Activated CD4-positive, alpha-beta T cell treated with anti-CD3 and anti-CD28 coated beads, Interleukin-2, amount 50 U/mL, for 16 hours (primary cell): ENCODE results near the gene KLF14.
"Not testable (repeated sequence)": the region's sequence is repeated elsewhere in the genome, so short reads cannot be mapped to it uniquely, and the experiment has no call there.

ENCODE experiments used
- DNase-seq: peaks from one replicate; pipeline ENCODE4 v3.0.0-alpha.2; 2020

The KLF14 gene

DNA sequence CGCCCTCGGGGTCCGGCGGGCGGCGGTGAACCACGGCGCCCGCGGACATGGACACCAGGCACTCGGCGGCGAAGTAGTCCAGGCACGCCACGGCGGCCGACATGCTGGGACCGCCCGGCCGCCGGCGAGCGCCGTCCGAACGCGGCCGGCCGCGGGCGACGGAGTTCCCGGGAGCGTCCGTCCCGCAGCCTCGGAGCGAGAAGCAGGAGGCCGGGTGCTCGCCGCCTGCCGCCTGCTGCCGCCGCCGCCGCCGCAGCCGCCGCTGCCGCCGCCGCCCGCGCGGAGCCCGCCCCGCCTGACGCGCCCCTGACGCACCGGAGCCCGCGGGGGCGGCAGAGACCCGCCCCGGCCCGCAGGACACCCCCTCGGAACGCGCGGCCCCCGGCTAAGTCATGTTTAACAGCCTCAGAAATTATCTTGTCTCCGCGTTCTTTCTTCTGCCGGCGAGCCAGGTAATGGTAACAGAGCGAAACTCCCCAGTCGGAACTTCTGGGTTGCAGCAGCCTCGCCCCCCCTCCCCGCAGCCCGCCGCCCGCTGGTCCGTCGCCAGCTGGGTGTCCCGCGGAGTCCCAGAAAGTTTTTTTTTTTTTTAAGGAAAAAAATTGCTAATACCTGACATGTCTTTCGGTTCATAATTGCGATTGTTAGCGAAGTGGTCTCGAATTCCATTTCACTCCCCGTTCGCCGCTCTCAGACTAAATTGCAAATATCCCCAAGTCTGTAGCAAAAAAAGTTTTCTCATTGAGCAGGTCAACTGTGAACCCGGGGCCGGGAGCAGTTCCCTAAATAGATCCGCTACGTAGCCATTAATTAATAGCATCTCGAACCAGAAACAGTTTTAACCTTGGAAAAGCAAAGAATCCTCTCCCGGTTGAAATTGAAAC is at the start of gene KLF14:
Gene KLF14 (minus strand): TSS at position 277 of the 884 bp plus-strand sequence. CDS start 174 bp downstream, at position 103.
- DNase-seq, result no peak

DNA sequence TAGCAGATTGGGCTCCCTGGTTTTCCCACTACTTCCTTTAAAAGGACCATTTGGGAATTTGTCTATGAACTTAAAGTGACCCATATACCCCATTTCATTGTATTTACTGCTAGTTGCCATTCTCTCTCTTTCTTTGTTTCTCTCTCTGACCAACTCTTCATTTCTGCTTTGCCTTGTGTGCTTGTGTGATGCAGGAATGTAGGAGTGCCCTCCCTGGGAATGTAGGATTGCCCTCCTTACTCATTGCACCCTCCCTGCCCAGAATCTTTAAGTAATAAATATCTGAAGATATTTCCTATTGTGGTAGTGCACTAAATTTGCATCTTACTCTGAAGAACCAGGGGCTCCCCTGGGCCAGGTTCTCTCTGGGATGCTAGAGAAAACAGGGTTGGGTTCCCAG is 47.3 kb upstream of the KLF14 start:
- no peak for DNase-seq

DNA sequence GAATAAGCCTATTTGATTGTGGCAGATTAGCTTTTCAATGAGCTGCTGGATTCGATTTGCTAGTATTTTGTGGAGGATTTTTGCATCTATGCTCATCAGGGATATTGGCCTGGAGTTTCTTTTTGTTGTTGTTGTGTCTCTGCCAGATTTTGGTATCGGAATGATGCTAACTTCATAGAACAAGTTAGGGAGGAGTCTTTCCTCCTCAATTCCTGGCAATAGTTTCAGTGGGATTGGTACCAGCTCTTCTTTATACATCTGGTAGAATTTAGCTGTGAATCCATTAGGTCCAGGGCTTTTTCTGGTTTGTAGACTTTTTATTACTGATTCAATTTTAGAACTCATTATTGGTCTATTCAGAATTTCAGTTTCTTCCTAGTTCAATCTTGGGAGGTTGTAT is 43.4 kb upstream of the KLF14 start:
- DNase-seq, result no peak

DNA sequence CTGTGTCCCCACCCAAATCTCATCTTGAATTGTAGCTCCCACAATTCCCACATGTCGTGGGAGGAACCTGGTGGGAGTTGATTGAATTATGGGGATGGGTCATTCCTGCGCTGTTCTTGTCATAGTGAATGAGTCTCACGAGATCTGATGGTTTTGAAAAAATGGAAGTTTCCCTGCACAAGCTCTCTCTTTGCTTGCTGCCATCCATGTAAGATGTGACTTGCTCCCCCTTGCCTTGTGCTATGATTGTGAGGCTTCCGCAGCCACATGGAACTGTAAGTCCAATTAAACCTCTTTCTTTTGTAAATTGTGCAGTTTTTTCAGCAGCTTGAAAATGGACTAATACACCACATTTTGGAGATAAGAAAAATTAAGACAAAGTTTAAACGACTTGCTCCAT is 38.4 kb upstream of the KLF14 start:
- not testable (repeated sequence) for DNase-seq

DNA sequence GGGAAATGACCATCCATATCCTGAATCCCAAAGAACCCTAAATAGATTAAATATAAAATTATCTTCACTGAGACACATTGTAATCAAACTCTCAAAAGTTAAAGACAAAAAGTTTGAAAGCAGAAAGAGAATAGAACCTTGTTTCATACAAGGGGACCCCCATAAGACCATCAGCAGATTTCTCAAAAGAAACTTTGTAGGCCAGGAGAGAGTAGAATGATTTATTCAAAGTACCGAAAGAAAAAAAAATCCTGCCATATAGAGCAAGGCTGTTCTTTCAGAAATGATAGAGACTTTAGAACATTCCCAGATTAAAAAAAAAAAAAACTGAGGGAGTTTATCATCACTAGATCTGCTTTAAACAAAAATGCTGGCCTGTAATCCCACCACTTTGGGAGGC is 34.8 kb upstream of the KLF14 start:
- no peak for DNase-seq

DNA sequence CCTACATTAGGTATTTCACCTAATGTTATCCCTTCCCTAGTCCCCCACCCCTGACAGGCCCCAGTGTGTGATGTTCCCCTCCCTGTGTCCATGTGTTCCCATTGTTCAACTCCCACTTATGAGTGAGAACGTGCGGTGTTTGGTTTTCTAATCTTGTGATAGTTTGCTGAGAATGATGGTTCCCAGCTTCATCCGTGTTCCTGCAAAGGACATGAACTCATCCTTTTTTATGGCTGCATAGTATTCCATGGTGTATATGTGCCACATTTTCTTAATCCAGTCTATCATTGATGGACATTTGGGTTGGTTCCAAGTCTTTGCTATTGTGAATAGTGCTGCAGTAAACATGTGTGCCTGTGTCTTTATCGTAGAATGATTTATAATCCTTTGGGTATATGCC is 30.6 kb upstream of the KLF14 start:
- DNase-seq, result not testable (repeated sequence)

DNA sequence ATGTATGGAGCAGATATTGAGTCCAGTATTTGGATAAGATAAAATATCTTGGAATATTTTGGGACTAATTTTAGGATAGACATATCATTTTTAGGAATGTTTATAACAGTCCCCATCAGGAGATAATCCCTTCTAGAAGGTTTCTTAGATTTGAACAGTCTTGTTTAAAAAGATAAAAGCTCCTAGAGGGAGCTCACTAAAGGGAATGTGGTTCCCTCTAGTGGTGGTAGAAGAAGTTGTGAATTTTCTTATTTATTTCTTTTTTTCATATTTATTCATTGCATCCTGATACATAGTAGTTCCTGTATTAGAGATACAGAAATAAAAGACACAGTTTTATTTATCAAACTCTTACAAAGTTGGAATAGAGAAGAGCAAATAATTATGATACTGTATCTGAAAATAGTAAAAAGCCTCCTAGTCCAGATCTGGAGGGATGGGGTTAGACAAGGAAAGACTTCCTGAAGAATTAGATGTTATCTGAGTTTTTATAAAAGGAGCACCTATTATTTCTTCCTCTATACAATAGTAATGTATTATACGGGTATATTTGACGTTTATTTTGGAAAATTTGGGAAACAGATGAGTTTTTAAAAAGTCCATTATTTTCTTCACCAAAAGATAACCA is 24.5 kb upstream of the KLF14 start:
- DNase-seq, result peak; percentile 28

DNA sequence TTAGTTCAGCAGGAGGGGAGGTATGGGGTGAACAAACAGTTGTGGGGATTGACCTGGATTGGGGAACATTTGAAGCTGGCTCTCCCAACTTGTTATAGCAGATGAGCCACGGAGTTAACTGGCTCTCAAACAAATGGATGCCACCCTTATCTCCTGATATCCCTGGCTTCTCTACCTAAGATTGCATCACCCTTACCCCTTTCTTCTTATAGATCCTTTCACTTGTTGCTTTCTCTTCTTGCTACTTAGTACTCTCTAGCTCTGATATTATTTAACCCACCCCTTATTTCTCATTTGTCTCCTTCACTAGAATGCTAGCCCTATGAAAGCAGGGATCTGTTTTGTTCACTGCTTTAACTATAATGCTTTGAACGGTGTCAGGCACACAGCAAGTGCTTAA is 22.3 kb upstream of the KLF14 start:
- no peak for DNase-seq

DNA sequence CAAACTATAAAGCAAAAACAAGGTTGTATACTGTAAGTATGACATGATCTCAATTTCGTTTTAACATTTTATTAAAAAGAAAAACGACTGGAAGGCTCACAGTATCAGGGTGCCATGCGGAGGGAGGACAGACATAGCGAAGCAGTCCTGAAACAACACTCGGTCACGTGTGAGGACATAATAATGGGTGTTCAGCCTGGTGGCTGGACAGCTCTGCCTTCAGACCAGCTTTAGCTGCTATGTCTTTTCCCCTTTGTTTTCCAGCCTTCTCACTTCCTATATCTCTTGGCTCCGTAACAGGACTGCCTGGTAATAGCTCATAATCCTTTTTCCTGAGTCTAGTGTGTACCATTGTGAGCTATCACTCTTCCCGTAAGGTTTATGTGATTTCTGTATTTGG is 18.4 kb upstream of the KLF14 start:
- no peak for DNase-seq

DNA sequence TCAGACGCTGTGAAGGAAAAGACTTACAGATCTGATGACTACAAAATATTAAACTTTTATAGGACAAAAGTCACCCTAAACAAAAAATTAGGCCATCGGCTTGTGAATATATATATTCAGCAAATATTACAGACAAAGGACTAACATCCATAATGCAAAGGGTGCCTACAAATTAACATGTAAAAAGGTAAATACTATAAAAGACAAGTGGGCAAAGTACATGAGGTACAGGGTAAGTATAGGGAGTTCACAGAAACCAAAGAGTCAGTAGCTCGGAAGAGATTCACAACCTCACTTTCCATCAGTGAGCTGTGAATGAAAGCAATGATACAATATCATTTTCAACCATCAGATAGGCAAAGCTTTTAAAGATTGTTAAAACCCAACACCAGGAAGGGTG is 16.7 kb upstream of the KLF14 start:
- no peak for DNase-seq

DNA sequence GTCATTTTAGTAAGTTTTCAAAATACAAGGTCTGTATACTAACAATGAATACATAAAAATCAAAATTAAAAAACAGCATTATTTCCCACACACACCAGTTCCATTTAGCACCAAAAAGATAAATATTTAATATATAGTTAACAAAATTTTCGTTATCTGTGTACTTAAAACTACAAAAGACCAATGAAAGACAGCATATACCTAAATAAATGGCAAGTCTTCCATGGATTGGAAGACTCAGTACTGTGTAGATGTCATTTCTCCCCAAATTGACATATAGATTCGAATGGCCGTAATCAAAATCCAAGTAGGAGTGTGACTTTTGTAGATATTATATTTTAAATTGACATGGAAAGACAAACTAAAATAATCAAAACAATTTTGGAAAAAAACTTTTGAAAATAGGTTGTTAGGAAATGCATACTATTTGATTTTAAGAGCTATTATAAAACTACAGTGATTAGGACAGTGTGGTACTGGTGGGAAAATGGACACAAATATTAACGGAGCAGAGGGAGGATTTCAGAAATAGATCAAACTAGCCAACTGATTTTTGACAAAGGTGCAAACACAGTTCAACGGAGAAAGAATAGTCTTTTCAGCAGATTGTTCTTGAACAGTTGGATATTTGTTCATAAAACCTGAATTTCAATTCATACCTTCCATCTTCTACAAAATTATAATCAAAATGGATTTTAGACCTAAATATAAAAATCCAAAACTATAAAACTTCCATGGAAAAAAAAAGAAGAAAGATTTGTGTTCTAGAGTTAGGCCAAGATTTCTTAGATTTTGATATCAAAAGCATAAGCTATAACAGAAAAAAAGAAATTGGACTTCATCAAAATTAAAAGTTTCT is 14.8 kb upstream of the KLF14 start:
- no peak for DNase-seq

DNA sequence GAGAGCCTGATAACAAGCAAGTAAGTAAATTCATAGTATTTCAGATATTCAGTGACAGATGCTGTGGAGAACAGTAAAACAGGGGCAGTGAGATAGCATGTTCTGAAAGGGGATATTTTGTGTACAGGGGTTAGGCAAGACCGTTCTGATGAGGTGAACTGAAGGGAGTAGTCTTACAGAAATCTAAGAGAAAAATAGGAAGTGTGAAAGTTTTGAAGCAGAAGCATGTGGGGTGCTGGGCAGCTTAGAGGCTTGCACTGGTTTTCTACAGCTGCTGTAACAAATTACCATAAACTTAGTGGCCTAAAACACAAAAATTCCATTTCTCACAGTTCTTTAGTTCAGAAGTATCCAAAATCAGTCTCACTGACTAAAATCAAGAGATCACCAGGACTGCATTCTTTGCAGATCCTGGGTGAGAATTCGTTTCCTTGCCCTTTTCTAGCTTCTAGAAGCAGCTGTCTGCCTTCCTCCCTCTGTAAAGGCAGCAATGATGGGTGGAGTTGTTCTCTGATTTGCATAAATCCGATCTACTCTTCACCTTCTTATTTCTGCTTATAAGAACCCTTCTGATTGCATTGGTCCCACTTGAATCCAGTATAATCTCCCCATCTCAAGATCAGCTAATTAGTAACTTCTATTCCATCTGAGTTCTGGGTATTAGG is 7.5 kb upstream of the KLF14 start:
- DNase-seq, result no peak

DNA sequence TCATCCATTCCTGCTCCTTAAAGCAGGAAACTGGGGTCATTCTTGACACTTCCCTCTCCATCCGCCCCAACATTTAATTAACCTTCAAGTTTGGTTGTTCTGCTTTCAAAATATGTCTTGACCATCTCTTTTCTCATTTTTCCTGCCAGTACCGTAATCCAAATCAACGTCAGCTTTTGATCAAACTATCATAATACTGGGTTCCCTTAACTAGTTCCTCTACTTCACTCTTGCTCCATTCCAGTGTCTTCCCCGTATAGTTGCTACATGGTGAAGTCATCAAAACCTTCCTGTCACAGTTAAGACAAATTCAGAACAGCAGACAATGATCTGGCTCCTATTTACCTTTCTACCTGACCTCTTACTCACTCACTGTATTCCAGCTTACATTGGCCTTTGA is 6.6 kb upstream of the KLF14 start:
- no peak for DNase-seq

DNA sequence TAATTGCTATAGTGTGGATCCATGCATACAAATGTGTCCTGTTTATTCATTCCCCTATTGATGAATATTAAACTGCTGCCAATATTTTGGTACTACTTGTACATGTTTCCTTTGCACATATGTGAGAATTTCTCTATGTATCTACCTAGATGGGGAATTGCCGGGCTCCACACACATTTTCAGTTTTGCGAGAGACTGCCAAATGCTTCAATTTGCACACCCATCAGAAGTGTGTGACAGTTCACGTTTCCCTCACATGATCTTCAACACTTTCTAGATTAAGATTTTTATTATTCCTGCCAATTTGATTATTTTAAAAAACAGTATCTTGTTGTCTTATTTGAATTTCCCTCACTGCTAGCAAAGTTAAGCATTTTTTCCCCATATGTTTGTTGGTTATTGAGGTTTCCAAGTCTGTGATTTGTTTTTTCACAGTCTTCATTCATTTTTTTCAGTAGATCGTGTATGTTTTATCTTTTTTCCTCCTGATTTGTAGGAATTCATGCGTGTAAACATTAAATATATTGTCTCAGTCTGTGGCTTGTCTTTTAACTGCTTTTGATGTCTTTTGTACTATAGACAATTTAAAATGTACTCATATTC is 2.4 kb upstream of the KLF14 start:
- no peak for DNase-seq

DNA sequence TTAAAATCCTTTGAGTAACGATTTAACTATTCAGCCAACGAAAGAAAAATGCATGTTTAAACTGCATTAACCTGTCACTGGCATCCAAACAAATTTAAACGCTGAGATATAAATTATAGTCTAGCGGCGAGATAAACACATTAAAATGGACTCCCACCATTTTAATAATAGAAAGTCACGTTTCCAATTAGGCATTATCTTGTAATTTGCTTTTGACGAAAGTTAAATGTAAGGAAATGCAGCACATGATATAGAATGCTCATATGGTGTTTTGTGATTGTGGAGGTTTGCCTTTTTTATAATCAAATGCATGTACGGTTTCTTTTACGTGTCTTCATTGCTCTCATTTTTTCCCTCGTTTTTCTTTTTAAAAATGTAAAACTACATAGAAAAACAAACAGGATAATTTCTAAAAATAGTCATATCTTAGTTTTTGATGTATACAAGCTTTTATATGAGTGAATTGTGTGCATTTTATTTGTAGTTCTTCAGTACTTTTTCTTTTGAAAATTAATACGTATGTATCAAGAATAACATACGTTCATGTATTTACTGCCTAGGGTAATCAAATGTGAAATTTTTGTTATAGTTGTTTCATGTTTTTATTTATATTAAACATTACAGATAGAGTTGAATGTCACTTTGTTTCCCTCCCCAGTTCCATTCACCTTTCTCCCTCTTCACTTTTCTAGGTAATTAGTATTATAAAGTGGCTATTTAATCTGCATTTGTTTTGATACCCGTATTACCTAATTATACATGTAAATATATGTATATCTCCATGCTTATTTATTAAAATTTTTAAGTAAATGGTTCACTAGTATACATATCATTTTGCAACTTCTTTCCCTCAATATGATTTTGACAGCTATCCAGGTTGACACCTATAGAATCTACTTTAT is 1.1 kb upstream of the KLF14 start:
- no peak for DNase-seq

DNA sequence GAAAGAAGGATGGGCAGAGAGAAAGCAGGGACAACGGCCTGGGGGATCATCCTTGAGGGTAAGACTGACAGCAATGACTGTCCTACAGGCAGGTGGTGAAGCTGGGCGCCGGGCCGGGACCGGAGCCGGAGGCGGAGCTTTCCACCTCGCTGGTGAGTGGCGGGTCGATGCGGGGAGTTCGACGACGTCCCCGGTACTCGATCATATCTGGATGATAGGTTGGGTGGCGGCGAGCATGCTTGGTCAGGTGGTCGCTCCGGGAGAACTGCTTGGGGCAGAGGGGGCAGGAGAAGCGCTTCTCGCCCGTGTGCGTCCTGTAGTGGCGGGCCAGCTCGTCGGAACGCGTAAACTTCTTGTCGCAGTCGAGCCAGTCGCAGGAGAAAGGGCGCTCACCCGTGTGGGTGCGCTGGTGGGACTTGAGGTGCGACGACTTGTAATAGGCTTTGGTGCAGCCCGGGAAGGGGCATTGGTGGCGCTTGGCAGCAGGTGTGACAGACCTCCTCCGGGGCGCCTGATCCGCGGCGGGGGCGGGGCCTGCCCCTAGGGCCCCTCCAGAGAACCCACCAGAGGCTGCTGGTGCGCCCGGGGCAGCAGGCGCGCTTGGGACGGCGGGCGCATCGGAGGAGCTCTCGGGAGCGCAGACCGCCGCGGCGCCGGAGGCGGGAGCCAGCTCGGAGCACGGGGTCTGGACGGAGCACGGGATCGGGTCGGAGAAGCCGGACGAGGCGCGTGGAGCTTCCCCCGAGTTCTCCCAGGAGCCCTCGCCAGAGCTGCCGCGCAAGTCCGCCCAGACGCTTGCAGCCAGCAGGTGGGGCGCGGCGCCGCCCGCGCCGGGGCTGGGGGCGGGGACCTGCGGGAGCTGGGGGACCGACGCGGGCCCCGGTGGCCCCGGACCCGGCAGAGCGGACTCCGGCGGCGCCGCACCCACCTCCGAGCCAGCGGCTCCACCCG is 752 bp downstream of the KLF14 start:
- DNase-seq, result peak; percentile 11

DNA sequence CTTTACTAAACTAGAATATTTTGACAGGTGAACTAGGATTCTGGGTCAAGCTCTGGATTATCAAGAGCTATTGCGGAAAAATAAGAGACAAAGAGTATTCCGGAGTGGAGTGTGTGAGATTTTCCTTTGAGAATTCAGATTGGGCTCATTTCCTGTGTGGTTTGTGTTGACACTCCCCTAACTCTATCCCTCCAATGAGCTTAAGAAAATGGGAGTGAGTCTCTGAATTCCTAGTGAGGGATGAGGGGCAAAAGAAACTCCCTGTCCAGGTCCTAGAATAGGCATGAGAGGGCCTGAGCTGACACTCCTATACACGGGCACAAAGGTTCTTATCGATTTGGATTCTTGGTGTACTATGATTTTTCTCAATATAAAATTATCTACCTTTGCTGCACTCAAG is 10.2 kb downstream of the KLF14 start:
- DNase-seq, result no peak

DNA sequence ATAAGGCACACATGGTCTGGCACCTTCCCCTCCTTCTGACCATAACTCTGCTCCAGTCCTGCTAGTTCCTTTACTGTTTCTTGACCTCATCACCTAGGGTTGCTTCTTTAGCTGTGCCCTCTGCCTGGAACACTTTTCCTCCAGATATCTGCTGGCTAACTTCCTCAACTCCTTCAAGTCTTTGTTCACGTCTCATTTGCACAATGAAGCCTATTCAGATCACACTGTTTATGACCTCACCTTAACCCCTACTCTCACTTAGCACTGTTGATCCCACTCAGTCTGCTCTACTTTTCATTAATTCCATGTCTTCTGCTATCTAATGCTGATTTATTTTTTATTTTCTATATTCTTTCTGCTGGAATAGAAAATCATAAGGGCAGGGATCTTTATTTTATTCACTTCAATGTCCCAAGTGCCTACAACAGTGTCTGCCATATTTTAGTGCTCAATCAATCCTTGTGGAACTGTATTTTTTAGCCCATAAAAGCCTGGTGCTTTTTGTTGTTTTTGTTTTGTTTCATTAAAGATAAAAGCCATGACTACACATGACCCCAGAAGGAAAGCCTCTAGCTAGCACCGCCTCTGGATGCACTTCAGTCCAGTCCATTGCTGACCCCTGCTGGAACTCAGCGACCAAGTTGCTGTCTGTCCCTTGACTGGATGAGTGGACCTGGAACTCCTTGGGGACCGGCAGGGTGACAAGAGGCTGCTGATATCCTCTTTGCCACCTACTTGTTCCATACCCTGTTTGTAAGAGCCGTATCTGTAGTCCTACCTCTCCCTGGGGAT is 12.3 kb downstream of the KLF14 start:
- DNase-seq, result peak; percentile 7

DNA sequence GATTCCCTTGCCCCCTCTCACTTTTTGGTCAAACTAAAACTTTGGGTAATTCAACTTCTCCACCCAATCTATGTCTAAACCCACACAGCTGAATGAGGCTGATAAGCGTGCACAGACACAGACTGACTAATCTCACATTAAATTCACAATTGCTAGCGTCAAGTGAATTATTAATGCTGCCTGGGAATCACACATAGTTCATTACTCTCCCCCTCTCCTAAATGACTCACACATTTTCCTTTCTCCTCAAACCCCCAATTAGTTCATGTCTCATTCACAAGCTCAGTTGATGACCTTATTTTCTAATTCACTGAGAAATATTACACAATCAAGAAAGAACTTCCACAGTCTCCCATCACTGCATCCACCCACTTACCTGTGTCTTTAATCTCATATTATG is 14.5 kb downstream of the KLF14 start:
- DNase-seq, result no peak
